C1 segment of cervical spinal cord (tissue), 14 donors: Measurements from ENCODE around the gene SASH1.

Experiments used
- DNase-seq, 14 donors: peaks; one replicate each; lab custom pipeline; 2025; lab: John Stamatoyannopoulos, UW

Gene SASH1

DNA sequence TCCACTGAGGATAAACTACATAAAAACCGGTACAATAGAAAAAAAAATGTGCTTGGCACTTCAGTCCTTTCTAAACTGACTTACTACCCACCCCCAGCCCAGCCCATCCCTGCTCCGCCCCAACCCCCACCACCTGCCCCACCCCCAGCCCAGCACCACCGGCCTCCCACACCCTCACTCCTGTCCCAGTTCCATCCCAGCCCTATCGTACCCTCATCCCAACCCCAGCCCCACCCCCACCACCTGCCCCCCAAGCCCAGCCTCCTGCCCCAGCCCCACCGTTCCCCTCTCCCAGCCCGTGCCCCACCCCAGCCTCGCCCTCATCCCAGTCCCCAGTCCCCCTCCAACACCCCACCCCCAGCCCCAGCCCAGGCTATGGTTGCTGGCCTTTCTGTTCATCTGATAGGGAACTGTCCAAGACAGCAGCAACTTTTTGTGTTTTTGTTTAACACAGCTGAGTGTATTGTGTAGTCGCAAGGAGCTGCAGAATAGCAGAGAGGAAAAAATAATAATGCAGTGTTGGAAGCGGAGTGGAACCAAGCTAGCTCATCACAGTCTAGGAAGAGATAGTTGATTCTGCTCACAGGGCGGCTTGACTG, 61.9 kb downstream of the SASH1 start:
- no peak for DNase-seq

DNA sequence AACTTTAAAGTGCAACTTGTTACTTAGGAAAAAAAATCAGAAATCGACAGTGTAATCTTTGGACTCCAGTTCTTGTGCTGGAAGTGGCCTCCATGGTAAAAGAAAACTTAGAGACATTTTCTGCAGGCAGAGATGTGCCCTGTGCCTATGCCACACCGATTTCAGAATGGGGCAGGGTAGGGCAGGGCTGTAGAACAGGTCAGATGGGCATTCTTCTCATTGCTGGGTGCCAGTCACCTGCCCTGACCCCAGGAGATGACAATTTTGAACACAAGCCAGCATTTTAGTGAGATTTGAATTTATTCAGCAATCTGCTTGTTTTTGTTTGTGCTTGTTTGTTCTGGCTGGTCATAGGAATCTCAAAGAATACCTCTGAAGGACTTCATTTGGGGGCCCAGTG, 63.3 kb downstream of the SASH1 start:
- DNase-seq: no peak

GRCh38 chr6:148406579-148407371, 64.1 kb downstream of the SASH1 start:
- DNase-seq: no peak

DNA sequence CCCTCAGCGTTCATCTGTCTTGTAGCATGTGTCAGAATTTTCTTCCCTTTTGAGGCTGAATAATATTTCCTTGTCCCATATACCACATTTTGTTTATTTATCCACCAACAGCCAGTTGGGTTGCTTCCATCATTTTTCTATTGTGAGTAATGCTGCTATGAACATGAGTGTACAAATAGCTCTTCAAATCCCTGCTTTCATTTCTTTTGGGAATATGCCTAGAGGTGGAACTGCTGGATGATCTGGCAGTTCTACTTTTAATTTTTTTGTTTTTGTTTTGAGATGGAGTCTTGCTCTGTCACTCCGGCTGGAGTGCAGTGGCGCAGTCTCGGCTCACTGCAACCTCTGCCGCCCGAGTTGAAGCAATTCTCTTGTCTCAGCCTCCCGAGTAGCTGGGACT, 64.7 kb downstream of the SASH1 start:
- DNase-seq: no peak

- DNase-seq: no peak
Observed at GRCh38 chr6:148413321-148414091, 70.9 kb downstream of the SASH1 start.

DNA sequence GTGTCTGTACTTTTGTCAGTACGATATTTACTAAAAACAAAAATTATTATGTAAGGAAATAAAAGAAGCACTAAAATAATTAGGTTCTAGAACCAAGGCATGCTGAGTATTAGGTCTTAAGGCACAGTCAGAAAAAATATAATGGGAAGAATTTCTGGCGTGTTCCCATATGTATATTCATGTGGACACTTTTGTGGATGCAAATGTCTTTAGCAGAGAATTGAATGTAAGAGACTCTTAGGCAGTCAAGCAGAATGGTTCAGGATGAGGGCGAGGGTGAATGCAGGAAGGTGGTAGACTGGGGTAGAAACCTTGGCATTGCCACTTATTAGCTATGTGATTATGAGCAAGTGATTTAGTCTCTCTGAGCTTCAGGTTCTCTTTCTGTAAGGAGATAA, 71.5 kb downstream of the SASH1 start:
- no peak for DNase-seq

DNA sequence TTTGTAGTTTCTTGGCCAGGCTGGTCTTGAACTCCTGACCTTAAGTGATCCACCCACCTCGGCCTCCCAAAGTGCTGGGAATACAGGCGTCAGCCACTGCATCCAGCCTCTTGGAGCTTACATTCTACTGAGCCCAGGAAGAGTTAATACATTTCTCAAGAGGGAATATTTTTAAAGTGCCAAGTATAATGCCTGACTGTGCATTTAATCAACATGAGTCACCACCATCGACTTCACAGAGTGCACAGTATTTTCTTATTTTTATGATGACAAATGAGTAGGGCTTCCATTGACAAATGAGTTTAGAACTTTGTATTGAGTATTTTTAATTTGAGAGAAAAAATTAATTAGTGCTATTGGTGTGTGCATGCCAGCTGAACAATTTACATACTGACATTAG, 72.2 kb downstream of the SASH1 start:
- no peak for DNase-seq

DNA sequence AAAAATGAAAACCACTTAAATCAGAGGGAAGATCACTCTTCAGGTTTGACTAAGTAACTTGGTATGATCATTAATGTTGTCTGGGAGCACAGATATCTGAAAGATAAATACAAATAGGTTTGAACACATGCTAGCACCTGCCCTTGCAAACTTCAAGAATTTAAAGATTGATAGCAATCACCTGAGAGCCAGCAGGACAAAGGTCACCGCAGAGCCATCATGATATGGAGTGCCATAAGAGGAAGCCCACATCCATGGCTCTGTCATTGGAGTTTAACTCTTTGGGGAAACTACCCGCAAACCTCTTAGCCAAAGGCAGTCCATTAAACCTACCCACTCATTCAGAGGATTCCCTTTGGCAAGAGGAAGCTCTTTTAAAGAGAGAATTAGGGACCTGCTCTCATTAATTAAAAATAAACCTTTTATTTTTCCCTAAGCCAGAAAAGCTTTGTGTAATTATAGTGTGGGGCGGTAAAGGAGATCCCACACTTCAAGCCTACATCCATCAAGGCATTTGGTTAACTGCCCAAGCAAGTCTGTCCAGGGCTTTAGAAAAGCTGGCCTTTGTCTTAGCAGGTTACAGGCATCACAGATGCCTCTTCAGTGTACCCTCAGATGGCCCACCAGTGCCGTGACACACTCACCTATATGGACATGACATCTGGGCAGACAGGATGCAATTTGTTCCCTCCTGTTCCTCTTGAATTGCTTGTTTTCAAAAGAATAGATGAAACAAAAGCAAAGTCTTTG, 73.0 kb downstream of the SASH1 start:
- DNase-seq: no peak

GRCh38 chr6:148416330-148416965, 73.8 kb downstream of the SASH1 start:
- DNase-seq: no peak

DNA sequence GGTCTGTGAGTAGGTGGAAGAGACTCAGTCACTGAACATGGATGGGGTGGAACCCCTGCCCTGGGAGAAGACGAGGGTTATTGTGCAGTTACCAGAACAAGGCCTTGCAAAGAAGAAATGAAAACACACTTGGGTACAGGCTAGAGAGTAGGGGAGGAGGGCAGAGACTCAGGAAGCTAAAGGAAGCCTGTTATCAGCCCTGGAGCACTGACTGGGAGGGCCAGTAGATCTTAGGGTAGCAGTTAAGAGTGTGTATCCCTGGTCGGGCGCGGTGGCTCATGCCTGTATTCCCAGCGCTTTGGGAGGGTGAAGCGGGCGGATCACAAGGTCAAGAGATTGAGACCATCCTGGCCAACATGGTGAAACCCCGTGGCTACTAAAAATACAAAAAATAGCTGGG, 74.4 kb downstream of the SASH1 start:
- no peak for DNase-seq

DNA sequence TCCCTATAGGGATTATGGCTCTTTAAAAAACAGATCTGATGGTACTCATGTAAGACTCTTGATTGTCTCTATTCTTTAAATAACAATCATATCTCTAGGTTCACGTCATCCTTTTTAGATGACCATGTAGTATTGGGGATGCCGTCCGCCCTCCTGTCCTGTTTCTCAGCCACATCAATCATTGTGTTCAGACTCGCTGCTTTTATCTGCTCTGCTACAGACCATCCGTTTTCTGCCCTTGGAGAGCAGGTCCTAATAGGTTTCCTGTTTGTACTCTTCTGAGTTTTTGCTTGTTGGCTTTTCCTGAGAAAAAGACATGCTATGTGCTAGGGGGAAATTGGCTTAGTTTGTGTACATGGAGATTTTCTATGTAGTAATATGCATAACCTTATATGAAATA, 76.8 kb downstream of the SASH1 start:
- DNase-seq: no peak

GRCh38 chr6:148422085-148422484, 79.4 kb downstream of the SASH1 start:
- no peak for DNase-seq

DNA sequence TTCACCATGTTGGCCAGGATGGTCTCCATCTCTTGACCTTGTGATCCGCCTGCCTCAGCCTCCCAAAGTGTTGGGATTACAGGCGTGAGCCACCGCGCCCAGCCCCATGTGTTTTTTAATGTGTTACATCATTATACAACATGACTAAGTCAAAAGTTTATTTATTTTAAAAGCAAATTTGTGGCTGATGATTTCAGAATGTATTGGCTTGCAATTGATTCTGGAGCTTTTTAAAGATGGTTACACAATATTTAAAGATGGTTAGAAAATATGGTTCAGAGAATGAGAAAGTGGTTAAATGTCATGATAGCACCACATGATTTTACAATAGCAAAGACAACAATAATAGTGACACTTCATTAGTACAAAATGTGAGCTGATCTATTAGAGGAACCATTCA, 80.5 kb downstream of the SASH1 start:
- DNase-seq: no peak

GRCh38 chr6:148423601-148424270, 81.1 kb downstream of the SASH1 start:
- no peak for DNase-seq

GRCh38 chr6:148425443-148425842, 82.8 kb downstream of the SASH1 start:
- no peak for DNase-seq

DNA sequence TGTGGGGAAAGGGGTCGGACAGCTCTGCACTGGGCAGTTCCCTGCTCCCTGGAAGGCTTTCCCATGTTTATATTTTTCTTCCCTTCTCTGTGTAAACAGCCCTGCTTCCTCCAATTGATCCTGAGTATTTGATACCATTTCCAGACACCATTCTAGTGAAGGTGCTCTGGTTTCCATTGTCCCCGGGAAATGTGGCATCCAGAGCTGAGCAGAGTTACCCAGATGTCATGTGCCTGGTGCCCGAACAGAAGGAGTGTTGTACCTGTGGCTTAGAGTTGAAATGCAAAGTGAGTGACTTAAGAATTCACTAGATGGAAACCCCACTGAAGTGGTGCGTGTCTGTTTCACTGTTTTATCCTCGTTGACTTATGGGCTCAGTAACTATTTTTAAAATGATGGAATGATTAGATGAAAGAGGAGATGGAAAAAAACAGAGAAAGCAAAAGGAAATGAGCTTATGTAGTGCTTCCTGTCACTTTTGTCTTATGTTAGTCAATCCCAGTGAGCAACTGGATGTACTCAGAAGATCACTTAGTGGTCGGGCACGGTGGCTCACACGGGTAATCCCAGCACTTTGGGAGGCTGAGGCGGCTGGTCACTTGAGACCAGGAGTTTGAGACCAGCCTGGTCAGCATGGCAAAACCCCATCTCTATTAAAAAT, 83.8 kb downstream of the SASH1 start:
- DNase-seq: no peak

- DNase-seq: no peak
Observed at GRCh38 chr6:148427333-148427732, 84.7 kb downstream of the SASH1 start.

DNA sequence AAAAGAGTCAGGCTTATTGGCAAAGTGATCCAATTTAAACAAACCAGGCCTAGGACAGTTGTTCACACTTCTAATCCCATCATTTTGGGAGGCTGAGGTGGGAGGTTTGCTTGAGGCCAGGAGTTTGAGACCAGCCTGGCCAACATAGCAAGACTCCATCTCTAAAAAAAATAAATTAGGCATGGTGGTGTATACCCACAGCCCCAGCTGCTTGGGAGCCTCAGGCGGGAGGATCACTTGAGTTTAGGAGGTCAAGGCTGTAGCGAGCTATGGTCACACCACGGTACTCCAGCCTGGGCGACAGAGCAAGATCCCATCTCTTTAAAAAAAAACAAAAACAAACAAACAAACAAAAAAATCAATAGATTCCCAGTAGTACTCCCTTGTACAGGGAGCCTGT, 86.8 kb downstream of the SASH1 start:
- DNase-seq: no peak

DNA sequence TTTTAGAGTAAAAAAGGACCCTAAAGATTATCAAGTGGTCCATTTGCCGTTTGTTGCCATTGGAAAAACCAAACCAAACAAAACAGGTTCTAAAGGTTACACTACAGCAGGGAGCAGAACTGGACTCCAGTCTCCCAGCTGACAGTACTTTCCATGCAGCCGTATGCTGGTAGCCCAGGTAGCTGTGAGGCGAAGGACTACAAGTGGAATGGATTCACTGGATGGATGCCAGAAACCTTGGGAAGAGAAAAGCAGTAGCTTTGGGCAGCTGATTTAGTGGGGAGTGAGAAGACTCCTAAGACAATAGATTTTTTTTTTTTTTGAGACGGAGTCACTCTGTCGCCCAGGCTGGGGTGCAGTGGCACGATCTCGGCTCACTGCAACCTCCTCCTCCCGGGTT, 88.3 kb downstream of the SASH1 start:
- no peak for DNase-seq

GRCh38 chr6:148431413-148431812, 88.8 kb downstream of the SASH1 start:
- no peak for DNase-seq
